PFSK-1 (cell line): ENCODE measurements around the gene ATF6.

Experiments
- FOXP2 ChIP-seq: optimal IDR thresholded peaks from 2 replicates; pipeline ENCODE3; 2011; ENCODE audit warnings: borderline replicate concordance, control low read depth, inconsistent platforms; ENCODE audit not compliant: insufficient read depth; ENCODE audit errors: extremely low read length, extremely low read depth
- POLR2AphosphoS5 ChIP-seq: IDR thresholded peaks from 2 replicates; pipeline ENCODE4 v1.6.1; 2012; ENCODE audit warnings: low read depth, mild to moderate bottlenecking, control low read depth, low read length, moderate library complexity
- REST ChIP-seq, 2 experiments: IDR thresholded peaks; 2 replicates each; pipeline versions ENCODE4 v1.6.1 to v1.8.0; 2011 to 2012; ENCODE audit warnings: low read depth in 2 of 2, low read length in 2 of 2, control low read depth in 1 of 2, inconsistent platforms in 1 of 2, mild to moderate bottlenecking in 1 of 2, moderate library complexity in 1 of 2; ENCODE audit not compliant: insufficient read depth in 1 of 2
- SIN3A ChIP-seq: IDR thresholded peaks from 2 replicates; pipeline ENCODE4 v1.6.1; 2012; ENCODE audit warnings: mild to moderate bottlenecking, low read length, moderate library complexity, borderline replicate concordance; ENCODE audit not compliant: insufficient read depth
- TAF1 ChIP-seq: IDR thresholded peaks from 2 replicates; pipeline ENCODE4 v1.6.1; 2012; ENCODE audit warnings: low read length, control low read depth, borderline replicate concordance; ENCODE audit not compliant: insufficient read depth

ATF6 gene

GRCh38 chr1:161929137-161929536, 163.0 kb downstream of the ATF6 start:
- TF ChIP-seq TAF1 (no peak), FOXP2 (no peak), SIN3A (no peak), REST (IDR thresholded peaks at IDR 0.05; ENCODE audit: insufficient read depth in 1 of 2, low read depth in 2 of 2, low read length in 2 of 2) (no peak), POLR2AphosphoS5 (no peak)

- TF ChIP-seq REST (IDR thresholded peaks at IDR 0.05; ENCODE audit: insufficient read depth in 1 of 2, low read depth in 2 of 2, low read length in 2 of 2), result no peak
- TF ChIP-seq SIN3A, result no peak
- TF ChIP-seq FOXP2, result no peak
- no peak for TF ChIP-seq TAF1
- TF ChIP-seq POLR2AphosphoS5, result no peak
Measured at GRCh38 chr1:161930064-161930463, 163.9 kb downstream of the ATF6 start.

- TF ChIP-seq SIN3A (no peak), POLR2AphosphoS5 (no peak), TAF1 (no peak), FOXP2 (no peak), REST (IDR thresholded peaks at IDR 0.05; ENCODE audit: insufficient read depth in 1 of 2, low read depth in 2 of 2, low read length in 2 of 2) (no peak)
Measured at GRCh38 chr1:161932668-161933067, 166.5 kb downstream of the ATF6 start.

GRCh38 chr1:161933592-161934588, 167.8 kb downstream of the ATF6 start:
- TF ChIP-seq TAF1 (no peak), SIN3A (no peak), FOXP2 (no peak), POLR2AphosphoS5 (no peak), REST (IDR thresholded peaks at IDR 0.05; ENCODE audit: insufficient read depth in 1 of 2, low read depth in 2 of 2, low read length in 2 of 2) (no peak)

- TF ChIP-seq POLR2AphosphoS5 (no peak), FOXP2 (no peak), SIN3A (no peak), REST (IDR thresholded peaks at IDR 0.05; ENCODE audit: insufficient read depth in 1 of 2, low read depth in 2 of 2, low read length in 2 of 2) (no peak)
Measured at GRCh38 chr1:161935264-161935663, 169.1 kb downstream of the ATF6 start.
